Colonic mucosa (tissue), 4 donors: ENCODE results near the gene FKBP11. TPM values are rescaled to one million over a fixed set of nuclear protein-coding genes. Genes with fewer than 3 reads are reported as not detected.

Experiments
- DNase-seq: peaks from one replicate; pipeline ENCODE4 v3.0.0-alpha.2; 2020
- H3K27ac ChIP-seq: fragments of 200-600 bp; one replicate; pipeline ENCODE4 v1.8.0; 2021
- H3K27me3 ChIP-seq: fragments of 200-600 bp; one replicate; pipeline ENCODE4 v1.8.0; 2021
- H3K36me3 ChIP-seq: fragments of 200-600 bp; one replicate; pipeline ENCODE4 v1.8.0; 2021
- H3K4me1 ChIP-seq: fragments of 200-600 bp; one replicate; pipeline ENCODE4 v1.8.0; 2021; ENCODE audit warnings: mild to moderate bottlenecking
- H3K4me3 ChIP-seq: fragments of 200-600 bp; one replicate; pipeline ENCODE4 v1.8.0; 2021
- H3K9ac ChIP-seq, 2 donors: one replicate each; pipeline ENCODE4 v1.7.0; 2013; ENCODE audit warnings: control low read depth in 2 of 2, low read depth in 2 of 2, low read length in 2 of 2
- H3K9me3 ChIP-seq: fragments of 200-600 bp; one replicate; pipeline ENCODE4 v1.8.0; 2021
- intact Hi-C: fragments of 100-400 bp; cut with DNase I; formaldehyde crosslinking; loops from one replicate; pipeline ENCODE4 v1.14.1; 2022
- total RNA-seq, 2 donors: library from RNA; stranded (reverse); fragmentation: NEBNext Ultra II Directional in 1 of 2; extraction: Animal tissue kit (Norgen Biotek cat#: 25700) in 1 of 2; gene quantifications; one replicate each; pipeline ENCODE4 v1.2.1, GENCODE V29; 2021
- TF ChIP-seq, protein P1 (sequence below): fragments of 200-600 bp; IDR thresholded peaks from one replicate; pipeline ENCODE4 v1.8.0; 2022; ENCODE audit warnings: antibody characterized with exemption, mild to moderate bottlenecking
- donor health status: healthy.
- donor health status: DM: no; HTN: no; CAD: no.
- donor health status: DM: no; HTN: no; CAD: no.

Gene FKBP11
- total RNA-seq, 2 donors from 2014 or later = 33.7 to 47.4 TPM

DNA sequence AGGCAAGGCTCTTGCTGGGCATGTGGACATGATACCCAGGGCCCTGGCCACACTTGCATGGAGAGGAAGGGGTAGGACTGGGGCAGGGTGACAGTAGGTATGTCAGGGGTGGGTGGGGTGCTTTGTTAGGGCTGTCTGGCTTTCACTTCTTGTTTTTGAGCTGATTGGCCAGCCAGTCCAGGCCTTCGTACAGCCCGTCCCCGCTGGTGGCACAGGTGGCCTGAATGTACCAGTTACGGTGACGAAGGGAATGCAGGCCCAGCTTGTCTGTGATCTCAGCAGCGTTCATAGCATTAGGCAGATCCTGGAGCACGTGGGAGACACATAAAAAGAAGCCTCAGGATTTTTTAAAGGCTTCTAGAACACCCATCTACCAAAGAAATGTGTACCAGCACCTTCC, 13.5 kb upstream of the FKBP11 start:
- Histone ChIP-seq H3K4me1 (no peaks in the 10 kb centered on the region), H3K36me3 (peaks cover 20% of the 10 kb centered on the region), H3K9ac (no peak overlapping the region), H3K27me3 (no peaks in the 10 kb centered on the region), H3K9me3 (no peaks in the 10 kb centered on the region), H3K27ac (no peak overlapping the region), H3K4me3 (no peak overlapping the region)
- intact Hi-C loops = loop anchor here (5.0 kb wide), 1 partner anchor 38 kb away; the partner anchor contains the start of gene WNT1
- TF ChIP-seq, protein P1, sequence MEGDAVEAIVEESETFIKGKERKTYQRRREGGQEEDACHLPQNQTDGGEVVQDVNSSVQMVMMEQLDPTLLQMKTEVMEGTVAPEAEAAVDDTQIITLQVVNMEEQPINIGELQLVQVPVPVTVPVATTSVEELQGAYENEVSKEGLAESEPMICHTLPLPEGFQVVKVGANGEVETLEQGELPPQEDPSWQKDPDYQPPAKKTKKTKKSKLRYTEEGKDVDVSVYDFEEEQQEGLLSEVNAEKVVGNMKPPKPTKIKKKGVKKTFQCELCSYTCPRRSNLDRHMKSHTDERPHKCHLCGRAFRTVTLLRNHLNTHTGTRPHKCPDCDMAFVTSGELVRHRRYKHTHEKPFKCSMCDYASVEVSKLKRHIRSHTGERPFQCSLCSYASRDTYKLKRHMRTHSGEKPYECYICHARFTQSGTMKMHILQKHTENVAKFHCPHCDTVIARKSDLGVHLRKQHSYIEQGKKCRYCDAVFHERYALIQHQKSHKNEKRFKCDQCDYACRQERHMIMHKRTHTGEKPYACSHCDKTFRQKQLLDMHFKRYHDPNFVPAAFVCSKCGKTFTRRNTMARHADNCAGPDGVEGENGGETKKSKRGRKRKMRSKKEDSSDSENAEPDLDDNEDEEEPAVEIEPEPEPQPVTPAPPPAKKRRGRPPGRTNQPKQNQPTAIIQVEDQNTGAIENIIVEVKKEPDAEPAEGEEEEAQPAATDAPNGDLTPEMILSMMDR = no peak
- no peak for DNase-seq

DNA sequence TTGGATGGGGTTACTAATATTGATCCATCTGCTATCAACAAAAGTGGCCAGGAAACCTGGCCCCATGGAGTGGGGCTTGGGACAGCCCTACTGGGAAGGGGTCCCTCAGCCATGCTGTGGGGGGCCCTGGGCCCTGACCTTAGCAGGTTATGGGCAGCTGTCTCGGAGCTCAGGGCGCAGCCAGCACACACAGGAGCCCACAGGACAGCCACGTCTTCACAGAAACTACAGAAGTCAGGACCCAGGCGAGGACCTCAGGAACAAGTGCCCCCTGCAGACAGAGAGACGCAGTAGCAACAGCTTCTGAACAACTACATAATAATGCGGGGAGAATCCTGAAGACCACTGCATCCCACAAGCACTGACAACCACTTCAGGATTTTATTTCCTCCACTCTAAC, 11.9 kb upstream of the FKBP11 start:
- DNase-seq = no peak
- Histone ChIP-seq H3K9me3 (no peaks in the 10 kb centered on the region), H3K4me3 (no peak overlapping the region), H3K36me3 (peaks cover 20% of the 10 kb centered on the region), H3K4me1 (no peaks in the 10 kb centered on the region), H3K27ac (no peak overlapping the region), H3K9ac (no peak overlapping the region), H3K27me3 (no peaks in the 10 kb centered on the region)
- TF ChIP-seq, protein P1 = no peak
- intact Hi-C loops = loop anchor here (5.0 kb wide), 1 partner anchor 40 kb away; the partner anchor contains the start of gene WNT1

DNA sequence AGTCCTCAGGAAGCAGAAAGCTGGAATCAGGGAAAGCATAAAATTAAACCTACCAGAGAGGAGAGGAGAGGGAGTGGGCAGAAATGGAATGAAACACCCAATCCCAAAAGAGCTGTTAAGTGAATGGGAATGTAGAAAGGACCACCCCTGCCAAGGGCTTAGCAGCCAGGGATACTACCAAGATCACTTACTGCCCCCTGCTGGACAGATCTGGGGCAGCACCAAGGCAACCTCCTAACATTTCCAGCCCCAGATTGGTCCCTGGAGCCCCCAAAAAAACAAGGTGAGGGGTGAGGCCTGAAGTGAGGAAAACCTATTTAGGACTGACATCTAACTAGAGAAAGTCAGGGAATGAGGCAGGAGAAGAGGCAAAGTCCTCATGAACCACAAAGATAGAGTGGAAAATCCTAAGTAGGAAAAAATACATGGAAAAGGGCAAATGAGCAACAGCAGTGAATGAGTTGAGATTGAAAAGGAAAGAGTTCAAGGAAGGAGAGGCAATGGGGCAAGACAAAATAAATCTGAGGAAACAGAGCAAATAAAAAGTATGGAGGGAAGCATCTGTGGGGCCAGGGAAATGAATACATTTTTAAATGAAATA, 11.2 kb upstream of the FKBP11 start:
- Histone ChIP-seq H3K9me3 (no peaks in the 10 kb centered on the region), H3K27me3 (no peaks in the 10 kb centered on the region), H3K36me3 (peaks cover 20% of the 10 kb centered on the region), H3K4me3 (no peak overlapping the region), H3K9ac (no peak overlapping the region), H3K27ac (no peak overlapping the region), H3K4me1 (no peaks in the 10 kb centered on the region)
- TF ChIP-seq, protein P1 = peak; percentile 94
- DNase-seq = peak; percentile 85
- intact Hi-C loops = loop anchor here (5.0 kb wide), 1 partner anchor 41 kb away; the partner anchor contains the start of gene WNT1

DNA sequence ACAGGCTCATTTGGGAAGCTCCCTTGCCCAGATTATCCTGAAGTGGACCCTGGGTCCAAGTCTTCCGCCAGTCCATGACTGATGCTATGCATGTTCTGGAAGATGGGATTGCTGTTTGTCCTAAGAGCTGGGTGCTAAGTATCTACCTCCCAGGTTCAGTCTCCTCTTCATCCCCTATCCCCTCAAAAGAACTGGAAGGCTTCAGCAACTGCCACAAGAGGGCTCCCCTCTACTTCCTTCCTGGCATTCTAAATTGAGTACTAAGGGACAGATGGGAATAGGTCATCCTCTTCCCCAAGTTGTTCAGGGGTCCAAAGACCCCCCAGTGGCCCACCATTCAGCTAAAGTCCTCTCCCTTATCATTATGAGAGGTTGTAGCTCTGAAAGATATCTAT, 9.0 kb upstream of the FKBP11 start:
- TF ChIP-seq, protein P1 = no peak
- H3K9me3 ChIP-seq = no peaks in the 10 kb centered on the region
- H3K9ac ChIP-seq = no peak overlapping the region
- H3K4me3 ChIP-seq = no peak overlapping the region
- DNase-seq = no peak
- H3K36me3 ChIP-seq = peaks cover 12% of the 10 kb centered on the region
- intact Hi-C loops = no loop called here
- H3K27ac ChIP-seq = no peak overlapping the region
- H3K4me1 ChIP-seq = no peaks in the 10 kb centered on the region
- H3K27me3 ChIP-seq = no peaks in the 10 kb centered on the region

DNA sequence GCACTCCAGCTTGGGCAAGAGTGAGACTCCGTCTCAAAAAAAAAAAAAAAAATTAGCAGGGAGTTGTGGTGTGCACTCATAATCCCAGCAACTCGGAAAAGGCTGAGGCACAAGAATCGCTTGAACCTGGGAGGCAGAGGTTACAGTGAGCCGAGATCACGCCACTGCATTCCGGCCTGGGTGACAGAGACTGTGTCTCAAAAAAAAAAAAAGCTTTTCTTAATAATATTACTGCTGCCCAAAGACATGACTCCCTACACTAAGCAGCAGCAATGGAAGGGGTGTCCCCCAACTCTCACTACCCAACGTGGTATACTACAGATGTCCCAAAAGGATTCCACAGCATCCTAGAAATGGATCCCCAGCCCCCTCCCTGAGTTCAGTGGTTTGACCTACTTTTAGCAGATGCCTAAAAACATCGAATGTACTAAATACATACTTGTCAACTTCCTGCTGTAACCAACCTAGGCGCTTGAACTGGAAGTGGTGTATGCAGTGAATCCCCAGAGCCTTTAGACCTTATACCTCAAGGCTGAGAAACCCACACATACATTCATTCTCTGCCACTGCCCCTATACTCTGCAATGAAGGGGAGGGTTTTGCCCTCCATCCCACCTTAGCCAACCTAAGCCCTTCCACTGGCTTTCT, 8.5 kb upstream of the FKBP11 start:
- H3K27ac ChIP-seq = no peak overlapping the region
- no peaks in the 10 kb centered on the region for H3K4me1 ChIP-seq
- TF ChIP-seq, protein P1 = no peak
- intact Hi-C loops = no loop called here
- no peaks in the 10 kb centered on the region for H3K27me3 ChIP-seq
- H3K36me3 ChIP-seq = peaks cover 12% of the 10 kb centered on the region
- H3K9me3 ChIP-seq = no peaks in the 10 kb centered on the region
- DNase-seq = no peak
- H3K9ac ChIP-seq = no peak overlapping the region
- no peak overlapping the region for H3K4me3 ChIP-seq
